MM.1S (cell line): Measurements from ENCODE around the gene FBLIM1.

Source experiments
- DNase-seq: peaks from one replicate; pipeline ENCODE4 v3.0.0-alpha.2; 2015
- H2AFZ ChIP-seq: fragments of 300-600 bp; sonication (generic); 2 replicates; pipeline ENCODE4 v1.6.0; 2016; ENCODE audit warnings: antibody characterized with exemption, low read length
- H3F3A ChIP-seq: fragments of 300-600 bp; sonication (generic); 2 replicates; pipeline ENCODE4 v1.6.1; 2016; ENCODE audit warnings: mild to moderate bottlenecking, antibody characterized with exemption, low read length, moderate library complexity, mixed read lengths; ENCODE audit not compliant: insufficient read depth
- H3K27ac ChIP-seq: fragments of 300-600 bp; sonication (generic); 2 replicates; pipeline ENCODE4 v1.5.1; 2016; ENCODE audit warnings: mild to moderate bottlenecking, low read length
- H3K27me3 ChIP-seq: fragments of 300-600 bp; sonication (generic); replicated peaks from 2 replicates; pipeline ENCODE4 v1.6.0; 2016; ENCODE audit warnings: low read length; ENCODE audit not compliant: insufficient read depth
- H3K36me3 ChIP-seq: fragments of 300-600 bp; sonication (generic); replicated peaks from 2 replicates; pipeline ENCODE4 v1.6.1; 2016; ENCODE audit warnings: mild to moderate bottlenecking, low read length, mixed read lengths; ENCODE audit not compliant: insufficient read depth
- H3K4me1 ChIP-seq: fragments of 300-600 bp; sonication (generic); 2 replicates; pipeline ENCODE4 v1.6.1; 2016; ENCODE audit warnings: low read length, mixed read lengths
- H3K4me2 ChIP-seq: fragments of 300-600 bp; sonication (generic); 2 replicates; pipeline ENCODE4 v1.6.0; 2016; ENCODE audit warnings: low read depth, low read length
- H3K4me3 ChIP-seq: fragments of 300-600 bp; sonication (generic); 2 replicates; pipeline ENCODE4 v1.5.1; 2016; ENCODE audit warnings: low read length, mixed read lengths
- H3K79me2 ChIP-seq: fragments of 300-600 bp; sonication (generic); 2 replicates; pipeline ENCODE4 v1.6.1; 2016; ENCODE audit warnings: mixed run types, low read length, mixed read lengths
- H3K9ac ChIP-seq: fragments of 300-600 bp; sonication (generic); 2 replicates; pipeline ENCODE4 v1.6.1; 2016; ENCODE audit warnings: low read length, mixed read lengths
- H3K9me2 ChIP-seq: fragments of 300-600 bp; sonication (generic); replicated peaks from 2 replicates; pipeline ENCODE4 v1.6.1; 2016; ENCODE audit warnings: mild to moderate bottlenecking, low read length, mixed read lengths; ENCODE audit not compliant: insufficient read depth
- H3K9me3 ChIP-seq: fragments of 300-600 bp; sonication (generic); replicated peaks from 2 replicates; pipeline ENCODE4 v1.6.1; 2016; ENCODE audit warnings: mild to moderate bottlenecking, low read length, mixed read lengths; ENCODE audit not compliant: insufficient read depth
- H4K20me1 ChIP-seq: fragments of 300-600 bp; sonication (generic); 2 replicates; pipeline ENCODE4 v1.6.1; 2016; ENCODE audit warnings: mild to moderate bottlenecking, low read length, moderate library complexity, mixed read lengths; ENCODE audit not compliant: insufficient read depth
- CTCF ChIP-seq: fragments of 300-600 bp; sonication (generic); IDR thresholded peaks from 2 replicates; pipeline ENCODE4 v1.5.1; 2016; ENCODE audit warnings: antibody characterized with exemption, low read length, mixed read lengths
- EZH2 ChIP-seq: fragments of 300-600 bp; sonication (generic); optimal IDR thresholded peaks from 2 replicates; pipeline ENCODE3; 2017; ENCODE audit warnings: low read depth, mild to moderate bottlenecking, antibody characterized with exemption, low read length, mixed read lengths
- EZH2phosphoT487 ChIP-seq: fragments of 300-600 bp; sonication (generic); IDR thresholded peaks from 2 replicates; pipeline ENCODE4 v1.6.1; 2018; ENCODE audit warnings: antibody characterized with exemption, low read length

The FBLIM1 gene

DNA sequence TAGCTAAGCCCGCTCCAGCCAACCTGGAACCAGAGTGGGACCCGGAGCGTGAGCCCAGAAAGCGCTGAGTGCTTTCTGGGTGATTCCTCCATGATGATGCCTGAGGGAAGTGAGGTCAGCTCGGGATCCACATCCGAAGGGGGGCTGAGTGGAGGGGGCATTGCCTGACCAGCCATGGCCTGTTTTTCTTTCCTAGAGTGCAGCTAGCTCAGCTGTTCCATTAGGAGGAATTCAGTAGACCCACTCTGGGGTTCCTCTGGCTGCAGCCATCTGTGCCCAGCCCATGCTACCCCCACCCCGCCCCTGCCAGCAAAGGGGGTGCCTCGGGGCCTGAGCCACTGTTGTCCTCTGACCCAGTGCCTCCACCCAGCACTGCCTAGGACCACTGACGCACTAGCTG lies 32.1 kb upstream of the FBLIM1 start:
- no peaks in the 10 kb centered on the region; the same call in 1 of the 2 replicates for H3K36me3 ChIP-seq
- H3K27ac ChIP-seq, result no peak overlapping the region
- TF ChIP-seq CTCF (no peak), EZH2 (no peak), EZH2phosphoT487 (no peak)
- DNase-seq, result no peak
- H3K4me2 ChIP-seq, result no peak overlapping the region
- H3K9me2 ChIP-seq, result no peaks in the 10 kb centered on the region
- no peak overlapping the region for H2AFZ ChIP-seq
- H3K9ac ChIP-seq, result no peak overlapping the region
- H4K20me1 ChIP-seq, result no peaks in the 10 kb centered on the region
- H3K4me3 ChIP-seq, result no peak overlapping the region
- H3K27me3 ChIP-seq, result no peaks in the 10 kb centered on the region
- no peaks in the 10 kb centered on the region for H3F3A ChIP-seq
- no peaks in the 10 kb centered on the region for H3K4me1 ChIP-seq
- no peaks in the 10 kb centered on the region for H3K9me3 ChIP-seq
- H3K79me2 ChIP-seq, result no peaks in the 10 kb centered on the region

DNA sequence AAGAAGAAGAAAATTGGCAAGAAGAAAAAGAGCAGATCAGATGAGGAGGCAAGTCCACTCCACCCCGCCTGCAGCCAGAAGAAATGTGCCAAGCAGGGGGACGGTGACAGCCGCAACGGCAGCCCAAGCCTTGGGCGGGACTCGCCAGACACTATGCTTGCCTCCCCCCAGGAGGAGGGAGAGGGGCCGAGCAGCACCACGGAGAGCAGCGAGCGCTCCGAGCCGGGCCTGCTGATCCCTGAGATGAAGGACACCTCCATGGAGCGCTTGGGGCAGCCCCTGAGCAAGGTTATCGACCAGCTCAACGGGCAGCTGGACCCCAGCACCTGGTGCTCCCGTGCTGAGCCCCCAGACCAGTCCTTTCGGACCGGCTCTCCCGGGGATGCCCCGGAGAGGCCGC lies 31.6 kb upstream of the FBLIM1 start:
- TF ChIP-seq EZH2 (no peak), EZH2phosphoT487 (no peak), CTCF (no peak)
- Histone ChIP-seq H3K9me2 (no peaks in the 10 kb centered on the region), H3K4me3 (no peak overlapping the region), H3K9me3 (no peaks in the 10 kb centered on the region), H3K9ac (no peak overlapping the region), H3K4me1 (no peaks in the 10 kb centered on the region), H3K27ac (no peak overlapping the region), H2AFZ (no peak overlapping the region), H3K27me3 (no peaks in the 10 kb centered on the region), H4K20me1 (no peaks in the 10 kb centered on the region), H3K4me2 (no peak overlapping the region), H3K36me3 (no peaks in the 10 kb centered on the region; the same call in 1 of the 2 replicates), H3K79me2 (no peaks in the 10 kb centered on the region), H3F3A (no peaks in the 10 kb centered on the region)
- no peak for DNase-seq

- H3K9me3 ChIP-seq, result no peaks in the 10 kb centered on the region
- H3K36me3 ChIP-seq, result no peaks in the 10 kb centered on the region; the same call in 1 of the 2 replicates
- H3K9me2 ChIP-seq, result no peaks in the 10 kb centered on the region
These were observed 31.2 kb upstream of the FBLIM1 start for GRCh38 chr1:15727424-15727823.

More at GRCh38 chr1:15727424-15727823, 31.2 kb upstream of the FBLIM1 start:
- H3K4me3 ChIP-seq, result no peak overlapping the region
- no peaks in the 10 kb centered on the region for H3K79me2 ChIP-seq
- no peaks in the 10 kb centered on the region for H3K4me1 ChIP-seq
- no peak for DNase-seq
- H3K9ac ChIP-seq, result no peak overlapping the region
- H4K20me1 ChIP-seq, result no peaks in the 10 kb centered on the region
- H3K4me2 ChIP-seq, result no peak overlapping the region
- no peak for TF ChIP-seq EZH2
- TF ChIP-seq EZH2phosphoT487, result no peak
- TF ChIP-seq CTCF, result no peak
- H3K27ac ChIP-seq, result no peak overlapping the region
- no peak overlapping the region for H2AFZ ChIP-seq
- H3K27me3 ChIP-seq, result no peaks in the 10 kb centered on the region
- no peaks in the 10 kb centered on the region for H3F3A ChIP-seq
